IPS-NIHi11 (cell line): Measurements from ENCODE around the gene THAP4.

Source experiments
- DNase-seq: peaks from one replicate; pipeline ENCODE4 v3.0.0; 2012; ENCODE audit warnings: mixed read lengths, low spot score

The THAP4 gene, protein sequence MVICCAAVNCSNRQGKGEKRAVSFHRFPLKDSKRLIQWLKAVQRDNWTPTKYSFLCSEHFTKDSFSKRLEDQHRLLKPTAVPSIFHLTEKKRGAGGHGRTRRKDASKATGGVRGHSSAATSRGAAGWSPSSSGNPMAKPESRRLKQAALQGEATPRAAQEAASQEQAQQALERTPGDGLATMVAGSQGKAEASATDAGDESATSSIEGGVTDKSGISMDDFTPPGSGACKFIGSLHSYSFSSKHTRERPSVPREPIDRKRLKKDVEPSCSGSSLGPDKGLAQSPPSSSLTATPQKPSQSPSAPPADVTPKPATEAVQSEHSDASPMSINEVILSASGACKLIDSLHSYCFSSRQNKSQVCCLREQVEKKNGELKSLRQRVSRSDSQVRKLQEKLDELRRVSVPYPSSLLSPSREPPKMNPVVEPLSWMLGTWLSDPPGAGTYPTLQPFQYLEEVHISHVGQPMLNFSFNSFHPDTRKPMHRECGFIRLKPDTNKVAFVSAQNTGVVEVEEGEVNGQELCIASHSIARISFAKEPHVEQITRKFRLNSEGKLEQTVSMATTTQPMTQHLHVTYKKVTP

DNA sequence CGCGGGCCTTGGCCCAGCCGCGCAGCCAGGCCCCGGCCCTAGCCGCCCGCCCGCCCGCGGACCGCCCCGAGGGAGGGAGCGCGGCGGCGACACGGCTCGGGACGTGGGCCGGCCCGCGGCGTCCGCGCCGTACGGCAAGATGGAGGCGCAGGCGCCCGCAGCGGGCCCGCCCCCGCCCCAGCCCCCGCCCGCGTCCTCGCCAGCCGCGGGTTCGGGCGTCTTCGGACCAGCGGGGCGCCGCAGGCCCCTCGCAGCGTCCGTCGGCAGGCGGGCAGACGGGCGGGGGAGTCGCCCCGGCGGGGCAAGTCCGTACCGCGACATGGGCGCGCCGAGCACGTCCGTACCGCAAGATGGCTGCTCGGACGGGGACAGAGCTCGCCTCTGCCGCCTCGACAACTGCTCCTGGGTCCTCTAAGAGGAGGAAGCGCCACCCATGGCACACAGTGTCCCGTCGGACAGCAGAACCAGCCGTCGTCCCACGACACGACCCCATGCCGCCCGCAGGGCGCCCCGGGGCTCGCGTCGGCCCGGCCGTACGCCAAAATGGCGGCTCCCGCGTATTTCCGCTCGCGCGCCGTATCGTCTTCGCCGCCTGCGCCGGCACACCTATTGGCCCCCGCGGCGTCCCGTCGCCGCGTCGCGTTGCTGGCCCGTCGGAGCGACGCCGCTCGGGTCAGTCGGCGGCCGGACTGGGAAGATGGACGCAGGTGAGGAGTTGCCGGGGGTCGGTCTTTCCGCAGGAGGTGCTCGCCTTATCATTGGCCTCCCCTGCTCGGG lies at the start of gene THAP4, which contains the start of gene ATG4B:
THAP4 (minus strand) TSS at position 141 of the 777 bp plus-strand sequence. CDS start 141 bp downstream, outside the sequence.
ATG4B (plus strand) TSS at position 676 of the 777 bp plus-strand sequence; CDS start at position 698, 22 bp downstream.
- peak; percentile 98 for DNase-seq

DNA sequence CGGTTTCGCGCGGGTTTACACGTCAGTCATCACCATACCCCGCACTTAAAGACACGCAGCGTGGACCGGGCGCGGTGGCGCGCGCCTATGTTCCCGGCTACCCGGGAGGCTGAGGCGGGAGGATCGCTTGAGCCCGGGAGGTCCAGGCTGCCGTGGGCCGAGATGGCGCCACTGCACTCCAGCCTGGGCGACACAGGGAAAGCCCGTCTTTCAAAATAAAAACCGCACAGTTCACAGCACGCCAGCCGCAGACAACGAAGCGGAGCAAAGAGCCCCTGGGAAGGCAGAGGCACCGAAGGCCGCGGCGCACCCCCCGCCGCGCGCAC lies 49.3 kb upstream of the THAP4 start:
- DNase-seq = no peak

DNA sequence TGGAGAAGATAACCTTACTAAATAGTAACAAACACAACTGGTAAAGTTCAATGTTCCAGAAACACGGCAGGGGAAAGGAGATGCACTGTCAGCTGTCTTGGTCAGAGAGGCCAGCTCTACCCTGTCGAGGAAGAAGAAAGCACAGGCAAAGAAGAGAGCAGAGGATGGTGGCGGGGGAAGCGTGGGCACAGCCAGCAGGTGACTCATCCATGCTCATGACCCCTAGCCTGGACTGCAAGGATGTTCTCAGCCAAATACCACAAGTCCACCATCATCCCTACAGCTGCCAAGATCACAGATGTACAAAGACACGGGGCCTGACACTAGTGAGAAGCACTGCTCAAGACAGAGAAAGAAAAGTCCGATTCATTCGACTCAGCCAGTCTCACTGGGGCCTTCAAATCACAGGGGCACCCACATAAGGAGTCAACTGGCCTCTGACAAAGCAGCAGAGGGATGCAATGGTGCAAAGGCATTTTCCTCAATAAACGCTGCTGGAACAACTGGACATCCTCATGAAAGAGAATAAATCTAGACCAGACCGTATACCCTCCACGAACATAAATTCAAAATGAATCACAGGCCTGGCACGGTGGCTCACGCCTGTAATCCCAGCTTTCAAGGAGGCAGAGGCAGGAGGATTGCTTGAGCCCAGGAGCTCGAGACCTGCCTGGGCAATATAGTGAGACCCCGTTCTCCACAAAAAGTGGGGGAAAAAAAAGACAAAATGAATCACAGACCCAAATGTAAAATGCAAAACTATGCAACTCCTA lies 44.1 kb upstream of the THAP4 start:
- no peak for DNase-seq

DNA sequence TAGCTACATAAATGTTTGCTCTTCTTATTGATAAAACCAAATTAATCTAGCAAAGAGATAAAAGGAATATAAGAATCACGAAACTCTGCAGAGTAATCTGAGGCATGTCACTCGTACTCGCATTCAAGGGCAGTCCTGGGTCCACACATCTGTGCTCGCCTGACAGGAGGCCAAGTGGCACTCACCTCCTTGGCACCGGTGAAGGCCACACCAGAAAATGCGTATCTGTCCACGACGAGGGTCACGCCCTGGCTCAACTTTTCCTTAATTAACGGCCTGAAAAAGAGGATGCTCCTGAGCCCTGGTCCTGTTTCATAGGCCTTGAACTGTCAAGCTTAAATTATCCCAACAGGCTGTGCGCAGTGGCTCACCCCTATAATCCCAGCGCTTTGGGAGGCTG lies 43.1 kb upstream of the THAP4 start:
- DNase-seq = no peak

DNA sequence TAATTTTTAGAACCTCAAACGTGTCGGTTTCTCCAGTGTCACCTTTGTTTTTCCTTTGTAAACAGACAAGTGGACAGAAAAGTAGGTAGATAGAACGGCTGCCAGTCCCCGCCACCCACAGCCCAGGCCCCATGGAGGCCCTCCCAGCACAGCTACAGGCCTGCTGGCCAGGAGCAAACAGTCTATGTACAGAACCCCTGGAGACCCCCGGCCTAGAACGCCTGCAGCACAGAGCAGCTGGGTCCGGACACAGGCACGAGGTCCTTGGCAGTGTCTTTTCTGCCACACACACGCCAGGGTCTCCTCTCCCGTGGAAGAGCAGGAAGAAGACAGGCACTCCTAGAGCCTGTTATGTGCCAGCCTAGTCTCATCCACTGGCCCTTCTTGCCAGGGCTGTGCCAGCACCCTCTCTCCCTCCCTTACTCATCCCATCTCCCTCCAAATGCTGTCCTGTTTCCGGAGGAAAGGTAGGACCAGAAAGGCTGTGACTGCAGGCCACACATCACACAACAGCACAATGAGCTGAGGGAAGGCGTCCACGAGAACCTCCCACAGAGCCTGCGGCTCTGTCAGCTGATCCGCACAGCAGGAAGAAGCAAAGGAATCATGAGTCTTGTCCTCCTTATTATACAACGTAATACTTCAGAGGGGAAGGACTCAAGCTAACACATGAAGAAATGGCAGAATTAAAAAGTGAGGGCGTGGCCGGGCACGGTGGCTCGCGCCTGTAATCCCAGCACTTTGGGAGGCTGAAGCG lies 42.0 kb upstream of the THAP4 start:
- no peak for DNase-seq

DNA sequence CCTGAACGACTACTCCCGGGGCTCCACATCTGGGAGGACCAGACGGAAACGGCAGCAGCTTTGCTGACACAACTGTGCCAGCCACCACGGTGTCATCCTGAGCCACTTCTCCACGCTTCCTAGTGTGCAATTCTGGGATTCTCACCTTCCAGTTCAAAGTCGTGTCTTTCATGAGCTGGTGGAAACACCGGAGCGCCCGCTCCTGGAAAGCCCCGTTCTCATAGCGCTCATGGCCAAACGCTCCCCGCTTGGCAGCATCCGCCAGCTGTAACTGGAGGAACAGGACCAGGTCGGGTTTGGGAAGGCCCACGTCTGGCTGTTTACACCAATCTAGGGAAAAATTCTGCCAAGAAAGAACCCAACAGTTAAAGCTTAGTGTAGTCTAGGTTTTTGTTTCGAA lies 41.3 kb upstream of the THAP4 start:
- DNase-seq = no peak

DNA sequence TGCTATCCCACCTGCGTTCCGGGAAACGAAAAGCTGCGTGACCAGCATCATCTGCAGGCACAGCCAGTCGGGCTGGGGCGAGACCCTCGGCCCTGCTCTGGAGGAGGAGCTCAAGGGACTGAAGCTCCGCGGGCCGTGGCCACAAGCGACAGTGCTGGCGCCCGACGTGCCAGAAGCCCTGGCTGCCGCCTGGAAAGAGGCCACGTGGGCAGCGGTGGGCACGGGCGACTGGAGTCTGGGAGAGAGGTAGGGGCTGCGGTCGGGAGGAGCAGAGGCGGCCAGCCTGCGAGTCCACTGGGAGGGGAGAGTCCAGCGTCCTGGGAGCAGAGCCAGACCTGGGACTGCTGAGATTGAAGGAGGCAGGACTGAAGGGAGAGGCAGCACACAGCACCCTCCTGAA lies 40.4 kb upstream of the THAP4 start:
- no peak for DNase-seq

DNA sequence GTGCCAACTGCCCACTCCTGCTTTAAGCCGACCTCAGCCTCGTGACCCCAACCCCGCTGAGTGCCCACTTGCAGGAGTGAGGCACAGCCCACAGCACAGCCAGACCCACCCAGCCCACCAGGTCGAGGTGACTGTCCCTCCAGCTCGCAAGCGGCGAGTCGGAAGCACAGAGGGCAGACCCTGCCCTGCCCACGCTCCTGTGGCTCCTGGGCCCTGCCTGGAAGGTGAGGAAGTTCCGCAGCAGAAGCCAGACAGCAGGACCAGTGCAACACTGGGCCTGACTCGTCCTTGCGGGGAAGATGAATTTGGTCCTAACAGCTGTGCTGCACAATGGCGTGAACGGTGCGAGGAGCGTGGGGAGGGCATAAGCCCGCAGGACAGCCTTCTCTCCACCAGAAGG lies 39.7 kb upstream of the THAP4 start:
- DNase-seq = no peak

DNA sequence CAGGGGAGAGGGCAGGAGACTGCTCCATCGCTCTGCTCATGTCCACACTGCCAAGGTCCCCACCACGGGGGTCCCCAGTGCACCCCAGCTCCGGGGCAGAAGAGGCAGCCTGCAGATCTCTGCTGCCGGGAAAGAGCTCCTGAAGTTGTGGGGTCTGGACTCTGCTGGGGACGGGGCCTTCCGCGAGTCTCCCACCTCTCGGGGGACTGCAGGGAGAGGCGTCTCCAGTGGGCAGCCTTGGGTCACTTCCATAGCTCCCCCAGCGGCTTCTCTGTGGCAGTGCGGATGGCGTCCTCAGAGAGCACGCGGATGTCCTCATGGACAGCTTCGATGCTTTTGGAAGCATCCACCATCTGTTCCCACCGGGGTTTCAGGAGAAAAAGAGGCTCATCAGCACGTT lies 38.9 kb upstream of the THAP4 start:
- DNase-seq = peak; percentile 49

DNA sequence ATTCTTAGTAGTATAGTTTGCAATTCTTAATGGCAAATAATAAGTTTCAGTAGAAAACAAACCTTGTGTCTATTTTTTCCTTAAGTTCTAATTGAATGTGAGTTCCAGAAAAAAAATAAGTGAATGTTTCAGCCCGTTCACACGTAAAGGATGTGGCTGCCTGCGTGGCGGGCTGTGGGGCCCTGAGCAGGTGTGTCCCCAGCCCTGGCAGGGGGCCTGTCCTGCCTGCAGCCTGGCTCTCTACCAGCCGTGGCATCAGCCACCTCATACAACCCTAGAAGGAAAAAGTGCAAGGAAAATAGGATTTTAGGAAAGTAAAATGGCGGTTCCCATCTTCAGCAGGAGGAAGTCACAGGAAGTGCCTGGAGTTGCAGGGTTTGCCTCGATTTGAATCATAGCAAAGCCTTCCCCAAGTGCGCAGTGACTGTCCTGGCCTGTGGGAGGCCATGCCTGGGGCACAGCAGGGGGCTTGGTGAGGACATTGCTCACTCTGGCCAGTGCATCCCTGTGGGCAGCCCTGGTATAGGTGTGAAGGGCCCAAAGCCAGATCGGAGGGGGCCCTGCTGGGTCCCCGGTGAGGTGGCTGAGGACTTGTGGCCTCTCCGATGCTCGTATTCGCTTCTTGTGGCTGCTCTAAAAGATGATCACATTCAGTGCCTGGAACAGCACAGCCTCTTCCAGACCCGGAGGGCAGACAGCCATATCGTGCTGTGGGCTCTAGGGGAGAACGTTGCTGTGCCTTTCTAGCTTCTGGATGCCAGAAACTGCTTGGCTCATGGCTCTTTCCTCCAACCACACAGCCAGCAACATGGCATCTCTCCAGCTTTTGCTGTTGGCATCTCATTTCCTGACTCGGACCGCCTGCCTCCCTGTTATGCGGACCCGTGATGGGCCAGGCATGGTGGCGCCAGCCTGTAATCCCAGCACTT lies 37.1 kb upstream of the THAP4 start:
- peak; percentile 63 for DNase-seq

DNA sequence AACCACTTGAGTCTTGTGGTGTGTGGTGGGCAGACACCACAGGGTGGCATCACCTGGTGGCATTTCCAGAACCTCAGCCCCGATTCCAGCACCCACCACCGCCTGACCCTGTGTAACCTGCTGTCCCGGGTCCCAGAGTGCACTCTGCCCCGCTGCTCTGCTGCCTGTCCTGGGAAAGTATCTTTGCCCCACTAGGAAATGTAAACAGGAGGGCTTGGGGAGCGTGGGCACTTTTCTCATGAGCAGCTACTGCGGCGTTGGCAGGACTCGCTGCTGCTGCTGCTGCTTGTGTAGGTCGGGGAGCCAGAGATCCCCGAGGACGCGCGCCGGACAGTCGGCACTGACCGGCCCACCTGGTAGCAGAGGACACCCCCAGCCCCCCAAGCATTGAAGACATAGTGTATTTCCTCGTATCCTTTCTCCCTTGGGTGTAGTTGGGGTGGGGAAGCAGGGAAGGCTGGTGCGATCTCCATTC lies 36.3 kb upstream of the THAP4 start:
- no peak for DNase-seq

DNA sequence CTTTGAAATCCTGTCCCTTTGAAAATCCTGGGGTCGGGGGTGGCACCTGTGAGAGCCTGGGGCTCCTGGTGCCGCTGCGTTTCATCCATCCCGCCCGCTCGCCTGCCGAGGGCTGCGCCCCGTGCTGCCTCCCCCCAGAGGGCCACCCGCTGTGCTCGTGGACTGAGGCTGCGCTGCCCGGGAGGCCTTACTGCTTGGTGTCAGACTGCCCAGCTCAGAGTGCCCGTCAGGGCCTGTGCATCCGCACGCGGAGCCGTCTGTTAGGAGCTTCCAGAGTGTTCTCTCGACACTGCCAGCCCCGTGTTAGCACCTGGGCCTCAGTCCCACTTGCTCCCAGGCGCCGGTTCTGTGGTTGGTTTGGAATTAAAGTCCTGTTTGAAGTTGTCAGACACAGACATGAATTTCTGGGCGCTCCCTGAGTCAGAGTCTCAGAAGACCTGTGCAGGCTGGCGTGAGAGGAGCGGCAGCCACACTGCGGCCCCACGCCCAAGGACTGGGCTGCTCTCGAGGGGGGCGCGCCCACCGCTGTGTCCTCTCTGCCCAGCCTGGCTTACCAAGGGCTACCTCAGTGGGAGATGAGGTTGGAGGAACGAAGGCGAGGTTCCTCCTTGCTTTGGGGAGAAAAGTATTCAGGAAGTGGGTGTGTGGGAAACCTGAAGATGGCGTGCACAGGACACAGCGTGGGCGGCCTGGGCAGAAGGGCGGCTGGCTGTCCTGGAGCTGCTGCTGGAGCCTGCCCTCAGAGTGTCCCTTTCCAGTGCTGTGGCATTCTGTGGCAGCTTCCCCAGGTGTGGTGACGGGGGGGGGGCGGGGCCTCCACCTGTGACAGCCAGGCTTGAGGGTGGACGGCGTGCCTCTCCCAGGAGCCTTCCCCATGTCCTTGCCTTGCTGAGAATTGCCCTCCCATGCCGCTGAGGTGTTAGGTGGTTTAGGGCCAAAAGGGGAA lies 35.6 kb upstream of the THAP4 start:
- DNase-seq = no peak

DNA sequence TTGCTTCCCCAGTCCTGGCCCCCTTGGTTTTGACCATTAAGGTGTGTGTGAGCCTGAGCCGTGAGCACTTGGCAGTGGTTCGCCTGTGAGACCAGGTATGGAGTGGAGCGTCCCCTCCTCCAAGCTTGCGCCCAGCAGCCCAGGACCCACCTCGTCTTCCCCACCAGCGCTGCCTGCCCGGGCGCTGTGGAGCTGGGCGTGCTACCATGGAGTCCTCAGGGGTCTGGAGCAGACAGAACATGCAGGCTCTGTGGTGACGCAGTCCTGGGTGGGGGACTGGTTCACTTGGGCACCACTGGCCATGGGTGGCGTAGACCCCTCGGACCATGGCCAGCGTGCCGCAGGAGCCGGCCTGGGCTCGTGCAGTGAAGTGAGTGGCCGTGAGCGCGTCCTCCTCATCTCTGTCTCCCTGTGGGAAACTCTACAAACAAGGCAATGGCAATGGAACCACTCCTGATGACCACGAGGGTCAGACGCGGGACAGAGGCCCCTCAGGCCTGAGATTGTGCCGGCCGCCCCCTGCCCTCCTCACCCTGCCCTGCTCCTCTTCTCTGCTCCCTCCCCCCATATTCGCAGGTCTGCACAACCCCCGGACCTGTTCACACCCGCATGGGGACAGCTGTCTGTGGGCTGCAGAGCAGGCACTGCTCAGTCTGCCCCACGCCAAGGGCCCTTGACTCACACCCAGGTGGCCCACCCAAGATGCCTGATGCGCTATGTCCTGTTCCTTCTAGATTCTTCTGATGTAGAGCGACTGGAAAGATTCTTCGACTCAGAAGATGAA lies 34.7 kb upstream of the THAP4 start:
- DNase-seq = no peak

DNA sequence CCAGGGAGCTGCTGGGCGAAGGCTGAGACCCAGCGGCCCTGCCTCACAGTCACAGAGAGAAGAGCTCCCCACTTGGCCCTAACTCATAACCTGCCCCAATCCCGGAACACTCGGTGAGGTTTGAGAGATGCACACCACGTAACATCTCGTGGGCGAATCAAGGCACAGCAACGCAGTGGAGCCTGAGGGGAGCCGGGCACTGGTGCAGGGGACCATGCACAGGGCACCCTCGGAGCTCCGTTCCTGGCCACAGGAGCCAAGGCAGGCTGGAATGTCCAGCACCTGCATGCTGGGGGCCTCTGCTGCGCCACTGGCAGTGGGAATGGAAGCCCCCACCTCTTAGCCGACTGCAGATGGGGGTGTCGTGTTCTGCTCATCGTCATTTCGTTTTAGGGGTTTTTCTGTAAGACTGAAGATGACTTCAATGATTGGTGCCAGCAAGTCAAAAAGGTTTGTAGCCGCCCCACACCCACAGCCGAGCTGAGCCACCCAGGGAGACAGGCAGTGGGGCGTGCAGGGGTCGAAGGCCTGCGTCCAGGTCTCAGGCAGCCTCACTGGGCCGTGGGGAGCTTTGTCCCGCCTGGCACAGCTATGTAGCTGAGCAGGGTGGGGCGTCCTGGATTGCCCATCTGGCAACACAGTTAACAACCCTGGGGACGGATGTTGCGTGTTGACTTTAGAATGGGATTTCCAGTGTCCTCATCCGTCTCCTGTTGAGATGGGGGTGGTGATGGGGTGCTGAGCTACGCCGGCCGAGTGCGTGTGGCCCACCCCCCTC lies 33.6 kb upstream of the THAP4 start:
- DNase-seq = no peak

DNA sequence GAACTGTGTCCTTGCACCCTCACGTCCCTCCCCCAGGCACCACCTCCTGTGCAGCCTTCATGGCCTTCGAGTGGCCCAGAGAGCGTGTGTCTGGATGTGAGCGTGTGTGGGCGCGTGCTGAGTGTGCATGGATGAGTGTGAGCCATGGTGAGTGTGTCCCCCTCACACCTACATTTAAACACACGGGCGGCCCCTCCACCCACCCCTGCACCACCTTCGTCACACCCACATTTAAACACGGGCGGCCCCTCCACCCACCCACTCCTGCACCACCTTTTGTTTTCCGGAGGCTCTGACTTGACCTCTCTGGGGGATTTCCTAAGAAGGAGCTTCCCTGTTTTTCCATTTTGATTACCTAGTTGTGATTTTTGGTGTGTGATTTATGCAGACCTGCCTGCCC lies 31.9 kb upstream of the THAP4 start:
- DNase-seq = no peak

DNA sequence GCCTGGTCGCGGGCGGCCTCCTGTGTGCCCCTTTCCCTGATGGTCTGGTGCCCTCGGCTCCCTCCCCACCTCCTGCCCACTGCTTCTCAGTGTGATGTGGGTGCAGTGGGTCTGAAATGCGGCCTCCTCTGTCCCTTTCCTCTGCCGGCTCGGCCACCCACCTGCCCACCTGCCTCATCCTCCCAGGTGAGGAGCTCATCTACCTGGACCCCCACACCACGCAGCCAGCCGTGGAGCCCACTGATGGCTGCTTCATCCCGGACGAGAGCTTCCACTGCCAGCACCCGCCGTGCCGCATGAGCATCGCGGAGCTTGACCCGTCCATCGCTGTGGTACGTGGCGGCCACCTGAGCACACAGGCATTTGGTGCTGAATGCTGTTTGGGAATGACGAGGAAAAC lies 31.4 kb upstream of the THAP4 start:
- DNase-seq = no peak

DNA sequence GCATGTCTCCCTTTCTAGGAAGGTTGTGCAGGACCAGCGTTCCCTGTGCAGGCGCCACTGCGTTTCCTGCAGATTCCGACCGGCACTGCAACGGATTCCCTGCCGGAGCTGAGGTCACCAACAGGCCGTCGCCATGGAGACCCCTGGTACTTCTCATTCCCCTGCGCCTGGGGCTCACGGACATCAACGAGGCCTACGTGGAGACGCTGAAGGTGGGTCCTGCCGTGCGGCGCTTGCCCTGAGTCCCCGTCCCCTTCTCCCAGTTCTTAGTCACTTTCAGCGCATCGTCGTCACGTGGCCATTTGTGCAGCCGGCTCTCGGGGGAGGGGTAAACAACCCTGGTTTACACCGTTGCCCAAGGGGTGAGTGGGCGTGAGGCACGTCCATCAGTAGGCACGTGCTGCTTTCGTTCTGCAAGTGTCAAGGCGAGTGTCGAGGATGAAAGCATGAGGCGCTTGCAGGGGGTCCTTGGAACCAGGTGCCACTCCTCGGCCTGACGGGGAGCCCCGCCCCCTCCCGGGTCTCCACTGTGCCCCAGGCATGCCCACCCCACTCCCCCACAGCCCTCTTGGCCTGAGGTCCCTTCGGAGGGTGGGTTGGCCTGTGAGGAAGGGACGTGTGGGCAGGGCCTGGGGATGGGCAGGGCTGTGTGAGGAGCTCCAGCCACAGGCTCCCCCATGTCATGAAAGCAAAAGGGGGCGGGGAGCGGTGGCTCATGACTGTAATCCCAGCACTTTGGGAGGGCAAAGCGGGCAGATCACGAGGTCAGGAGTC lies 29.9 kb upstream of the THAP4 start:
- peak; percentile 50 for DNase-seq
